HepG2 (cell line): ENCODE measurements around the gene CUL4B. TPM values are rescaled to one million over a fixed set of nuclear protein-coding genes. Genes with fewer than 3 reads are reported as not detected.

Source experiments
- ARID2 ChIP-seq: sonication (generic); formaldehyde crosslinking; IDR thresholded peaks from 2 replicates; pipeline ENCODE4 v1.8.1; 2022; ENCODE audit warnings: mild to moderate bottlenecking, missing genetic modification reagents, borderline replicate concordance
- BCL6 ChIP-seq: IDR thresholded peaks from 2 replicates; pipeline ENCODE4 v1.6.1; 2016; ENCODE audit warnings: missing genetic modification reagents, missing compliant biosample characterization
- BRCA1 ChIP-seq: sonication (generic); formaldehyde crosslinking; IDR thresholded peaks from 2 replicates; pipeline ENCODE4 v1.4.0; 2020; ENCODE audit warnings: missing genetic modification reagents
- CCAR2 ChIP-seq: fragments of 200-400 bp; formaldehyde crosslinking; optimal IDR thresholded peaks from 2 replicates; pipeline ENCODE3; 2018; ENCODE audit warnings: low read depth, mild to moderate bottlenecking, low read length, moderate library complexity
- CEBPB ChIP-seq: IDR thresholded peaks from 2 replicates; pipeline ENCODE4 v1.6.1; 2011; ENCODE audit warnings: low read depth, low read length, improper control_type of control experiment, borderline replicate concordance
- DDIT3 ChIP-seq: sonication (generic); formaldehyde crosslinking; IDR thresholded peaks from 2 replicates; pipeline ENCODE4 v1.4.0; 2020; ENCODE audit warnings: mild to moderate bottlenecking, missing genetic modification reagents
- FOXC1 ChIP-seq: sonication (generic); formaldehyde crosslinking; IDR thresholded peaks from 2 replicates; pipeline ENCODE4 v1.8.0; 2022; ENCODE audit warnings: mild to moderate bottlenecking, missing genetic modification reagents, borderline replicate concordance
- GMEB2 ChIP-seq: IDR thresholded peaks from 2 replicates; pipeline ENCODE4 v1.6.1; 2016; ENCODE audit warnings: missing biosample characterization, missing genetic modification reagents, low read depth
- GZF1 ChIP-seq: sonication (generic); formaldehyde crosslinking; IDR thresholded peaks from 2 replicates; pipeline ENCODE4 v1.5.1; 2020; ENCODE audit warnings: mild to moderate bottlenecking, missing genetic modification reagents
- HOXA5 ChIP-seq: sonication (generic); formaldehyde crosslinking; IDR thresholded peaks from 2 replicates; pipeline ENCODE4 v1.4.0; 2020; ENCODE audit warnings: missing genetic modification reagents
- JUND ChIP-seq: sonication (generic); formaldehyde crosslinking; IDR thresholded peaks from 2 replicates; pipeline ENCODE4 v1.8.0; 2022; ENCODE audit warnings: mild to moderate bottlenecking, missing genetic modification reagents
- LBX2 ChIP-seq: sonication (generic); formaldehyde crosslinking; IDR thresholded peaks from 2 replicates; pipeline ENCODE4 v1.5.0; 2020; ENCODE audit warnings: missing genetic modification reagents, mild to moderate bottlenecking, borderline replicate concordance
- MAFK ChIP-seq, 2 experiments: IDR thresholded peaks in 1 of 2; conservative IDR thresholded peaks in 1 of 2; 2 replicates each; pipeline ENCODE4 v1.6.1; 2011; ENCODE audit warnings: improper control_type of control experiment in 2 of 2, low read length in 2 of 2
- MATR3 ChIP-seq: sonication (generic); formaldehyde crosslinking; IDR thresholded peaks from 2 replicates; pipeline ENCODE4 v1.4.0; 2020; ENCODE audit warnings: missing genetic modification reagents
- RNF219 ChIP-seq: sonication (generic); formaldehyde crosslinking; IDR thresholded peaks from 2 replicates; pipeline ENCODE4 v1.5.0; 2020; ENCODE audit warnings: mild to moderate bottlenecking, missing genetic modification reagents
- SALL1 ChIP-seq: sonication (generic); formaldehyde crosslinking; IDR thresholded peaks from 2 replicates; pipeline ENCODE4 v1.8.0; 2022; ENCODE audit warnings: mild to moderate bottlenecking, missing genetic modification reagents
- SP2 ChIP-seq: sonication (generic); formaldehyde crosslinking; IDR thresholded peaks from 2 replicates; pipeline ENCODE4 v1.5.1; 2020; ENCODE audit warnings: mild to moderate bottlenecking, missing genetic modification reagents
- TFDP1 ChIP-seq: IDR thresholded peaks from 2 replicates; pipeline ENCODE4 v1.6.1; 2016; ENCODE audit warnings: missing compliant biosample characterization, missing genetic modification reagents, borderline replicate concordance
- ZBTB26 ChIP-seq: IDR thresholded peaks from 2 replicates; pipeline ENCODE4 v1.6.1; 2016; ENCODE audit warnings: missing compliant biosample characterization, missing genetic modification reagents, borderline replicate concordance
- ZNF143 ChIP-seq: sonication (generic); formaldehyde crosslinking; IDR thresholded peaks from 2 replicates; pipeline ENCODE4 v1.4.0; 2020; ENCODE audit warnings: missing genetic modification reagents
- ZNF333 ChIP-seq: sonication (generic); formaldehyde crosslinking; IDR thresholded peaks from 2 replicates; pipeline ENCODE4 v1.4.0; 2020; ENCODE audit warnings: mild to moderate bottlenecking, missing genetic modification reagents, borderline replicate concordance
- ZNF788 ChIP-seq: sonication (generic); formaldehyde crosslinking; IDR thresholded peaks from 2 replicates; pipeline ENCODE4 v1.5.0; 2020; ENCODE audit warnings: mild to moderate bottlenecking, missing genetic modification reagents, borderline replicate concordance
- ZSCAN9 ChIP-seq: IDR thresholded peaks from 2 replicates; pipeline ENCODE4 v1.6.1; 2016; ENCODE audit warnings: borderline replicate concordance
- polyA plus RNA-seq, 8 experiments: library from polyadenylated mRNA; depleted of rRNA in 3 of 8; stranded (reverse) in 7 of 8; unstranded in 1 of 8; fragments of >200 nt; fragmentation: Illumina TruSeq in 4 of 8; extraction: Trizol in 4 of 8; gene quantifications; 2 replicates each; pipeline versions ENCODE4 v1.2.1 to v1.2.3, GENCODE V29; 2011 to 2016; ENCODE audit warnings: low read depth in 4 of 8, missing spikeins in 1 of 8, mixed read lengths in 1 of 8; ENCODE audit not compliant: insufficient read depth in 1 of 8
- total RNA-seq, 5 experiments: library from RNA; depleted of rRNA; stranded (reverse); fragments of >200 nt; fragmentation: Illumina TruSeq; extraction: Trizol; gene quantifications; 2 replicates each; pipeline ENCODE4 v1.2.3, GENCODE V29; 2016; ENCODE audit warnings: low read depth in 1 of 5

Gene CUL4B
- total and polyA plus RNA-seq, 2 of the 13 experiments (the other 11 are each of a cell fraction or from before 2014, with no cell fraction given): 21.6 to 28.5 TPM

- no peak for TF ChIP-seq FOXC1
- TF ChIP-seq MAFK (conservative IDR thresholded peaks at IDR 0.05 in 1 of 2, IDR thresholded peaks at IDR 0.05 in 1 of 2; ENCODE audit: low read length in 2 of 2): peak; percentile 9 to 40; a peak in 1 of 4 replicates
- TF ChIP-seq CEBPB: no peak
- TF ChIP-seq TFDP1: peak; percentile 90; the same call in 1 of the 2 replicates
- TF ChIP-seq ZBTB26: no peak
- peak; percentile 67 for TF ChIP-seq HOXA5 (CRISPR knock-in tag)
- no peak for TF ChIP-seq ZNF333 (CRISPR knock-in tag)
- TF ChIP-seq MATR3 (CRISPR knock-in tag): no peak
- TF ChIP-seq SP2 (CRISPR knock-in tag): no peak
- no peak for TF ChIP-seq CCAR2
- 0 out of 2 replicates have a peak, but pooled peaks have one; percentile 48 for TF ChIP-seq GZF1 (CRISPR knock-in tag)
- no peak for TF ChIP-seq RNF219 (CRISPR knock-in tag)
- TF ChIP-seq BRCA1: no peak; the same call in 1 of the 2 replicates
- TF ChIP-seq DDIT3 (CRISPR knock-in tag): no peak
- no peak for TF ChIP-seq GMEB2 (CRISPR knock-in tag)
- no peak for TF ChIP-seq JUND (CRISPR knock-in tag)
- TF ChIP-seq LBX2 (CRISPR knock-in tag): no peak
- TF ChIP-seq BCL6 (CRISPR knock-in tag): peak; percentile 99
- TF ChIP-seq ZNF788 (CRISPR knock-in tag): peak; percentile 40; the same call in 1 of the 2 replicates
- no peak for TF ChIP-seq ZNF143 (CRISPR knock-in tag)
- peak; percentile 79 for TF ChIP-seq SALL1 (CRISPR knock-in tag)
- no peak for TF ChIP-seq ARID2 (CRISPR knock-in tag)
- TF ChIP-seq ZSCAN9 (CRISPR knock-in tag): no peak
Observed at GRCh38 chrX:120485638-120486520, 74.9 kb downstream of the CUL4B start (continued).
